ENCODE results near the gene SARM1.

GRCh38 chr17:28334666-28335200, 36.8 kb upstream of the SARM1 start:
- TF ChIP-seq TAF1 (IDR thresholded peaks at IDR 0.05; ENCODE audit: low read depth) = no peak
- TF ChIP-seq TCF12 (IDR thresholded peaks at IDR 0.05; ENCODE audit: low read depth) = no peak
- TF ChIP-seq CREB1 (IDR thresholded peaks at IDR 0.05; ENCODE audit: low read depth) = no peak
